ENCODE data around the gene IPO4.
"Not testable (repeated sequence)": the region's sequence is repeated elsewhere in the genome, so short reads cannot be mapped to it uniquely, and the experiment has no call there.

The IPO4 gene

GRCh38 chr14:24233538-24233866 is 44.9 kb upstream of the IPO4 start:
- H3K27ac ChIP-seq = peak overlapping the region; percentile 85
- no peak for TF ChIP-seq CTCF (conservative IDR thresholded peaks at IDR 0.05)

- H3K27ac ChIP-seq = peak within 1 kb of the TSS; percentile 85
- TF ChIP-seq CTCF (conservative IDR thresholded peaks at IDR 0.05) = no peak
Measured at GRCh38 chr14:24232645-24233537, 44.3 kb upstream of the IPO4 start, which contains the start of gene GMPR2. Gene GMPR2, plus strand, starts transcription at chr14:24232929. Its CDS starts 325 bp downstream, at chr14:24233254.

GRCh38 chr14:24232121-24232644 is 43.6 kb upstream of the IPO4 start, which contains the start of gene NEDD8:
Gene NEDD8, minus strand, starts transcription at chr14:24232367. Its CDS starts 100 bp downstream, at chr14:24232267.
- no peak for TF ChIP-seq CTCF (conservative IDR thresholded peaks at IDR 0.05)
- H3K27ac ChIP-seq = peak within 1 kb of the TSS; percentile 85

- no peak for TF ChIP-seq CTCF (conservative IDR thresholded peaks at IDR 0.05)
- peak overlapping the region; percentile 85 for H3K27ac ChIP-seq
Measured at GRCh38 chr14:24231263-24232120, 42.9 kb upstream of the IPO4 start.

- H3K27ac ChIP-seq = no peak overlapping the region
- no peak for TF ChIP-seq CTCF (conservative IDR thresholded peaks at IDR 0.05)
Measured at GRCh38 chr14:24228902-24229301, 40.3 kb upstream of the IPO4 start.

GRCh38 chr14:24226473-24226872 is 37.9 kb upstream of the IPO4 start:
- no peak overlapping the region for H3K27ac ChIP-seq
- no peak for TF ChIP-seq CTCF (conservative IDR thresholded peaks at IDR 0.05)

- TF ChIP-seq CTCF (conservative IDR thresholded peaks at IDR 0.05) = no peak
- no peak overlapping the region for H3K27ac ChIP-seq
Measured at GRCh38 chr14:24224618-24225071, 36.0 kb upstream of the IPO4 start.

- H3K27ac ChIP-seq = not testable (repeated sequence)
Measured at GRCh38 chr14:24222987-24223386, 34.4 kb upstream of the IPO4 start.
